ENCODE measurements around the gene MN1. TPM values are rescaled to one million over a fixed set of nuclear protein-coding genes. Genes with fewer than 3 reads are reported as not detected.

Gene MN1
- total RNA-seq, 3 donors from 2014 or later = 2.0 to 4.7 (median 3.2) TPM

GRCh38 chr22:27845644-27846043 lies 44.1 kb upstream of the MN1 start:
- no peaks in the 10 kb centered on the region for H3K36me3 ChIP-seq
- H3K27ac ChIP-seq = no peak overlapping the region
- TF ChIP-seq CTCF (IDR thresholded peaks at IDR 0.05) (no peak), POLR2AphosphoS5 (IDR thresholded peaks at IDR 0.05) (no peak), POLR2A (IDR thresholded peaks at IDR 0.05) (no peak)
- intact Hi-C loops (cut with DNase I; ENCODE audit: low total_unique reads) = no loop called here
- H3K4me1 ChIP-seq = peaks cover 3 to 11% of the 10 kb centered on the region in 2 donors
- no peak overlapping the region for H3K4me3 ChIP-seq
- no peaks in the 10 kb centered on the region for H3K9me3 ChIP-seq
- DNase-seq (ENCODE audit: low spot score in 2 of 2) = no peak
- H3K27me3 ChIP-seq = no peaks in the 10 kb centered on the region

GRCh38 chr22:27844656-27845591 lies 43.4 kb upstream of the MN1 start:
- H3K27me3 ChIP-seq = no peaks in the 10 kb centered on the region
- no peaks in the 10 kb centered on the region for H3K9me3 ChIP-seq
- H3K27ac ChIP-seq = peak overlapping the region; percentile 25 to 54
- peaks cover 3 to 4% of the 10 kb centered on the region in 2 donors for H3K4me1 ChIP-seq
- no peak for DNase-seq (ENCODE audit: low spot score in 2 of 2)
- H3K4me3 ChIP-seq = no peak overlapping the region
- intact Hi-C loops (cut with DNase I; ENCODE audit: low total_unique reads) = no loop called here
- TF ChIP-seq CTCF (IDR thresholded peaks at IDR 0.05) (no peak), POLR2AphosphoS5 (IDR thresholded peaks at IDR 0.05) (no peak), POLR2A (IDR thresholded peaks at IDR 0.05) (no peak)
- no peaks in the 10 kb centered on the region for H3K36me3 ChIP-seq

- DNase-seq (ENCODE audit: low spot score in 2 of 2) = no peak
- intact Hi-C loops (cut with DNase I; ENCODE audit: low total_unique reads) = no loop called here
- no peaks in the 10 kb centered on the region for H3K36me3 ChIP-seq
Measured at GRCh38 chr22:27844256-27844655, 42.7 kb upstream of the MN1 start.

GRCh38 chr22:27843441-27843840 lies 41.9 kb upstream of the MN1 start:
- H3K36me3 ChIP-seq = no peaks in the 10 kb centered on the region
- DNase-seq (ENCODE audit: low spot score in 2 of 2) = no peak
- H3K27me3 ChIP-seq = no peaks in the 10 kb centered on the region
- TF ChIP-seq CTCF (IDR thresholded peaks at IDR 0.05) (no peak), POLR2A (IDR thresholded peaks at IDR 0.05) (no peak), POLR2AphosphoS5 (IDR thresholded peaks at IDR 0.05) (no peak)
- H3K4me3 ChIP-seq = no peak overlapping the region
- H3K9me3 ChIP-seq = no peaks in the 10 kb centered on the region
- no peaks in the 10 kb centered on the region for H3K4me1 ChIP-seq
- intact Hi-C loops (cut with DNase I; ENCODE audit: low total_unique reads) = no loop called here
- peak overlapping the region in 1 of 2 donors; percentile 81 for H3K27ac ChIP-seq

More at GRCh38 chr22:27844256-27844655, 42.7 kb upstream of the MN1 start:
- peak overlapping the region in 1 of 2 donors; percentile 54 for H3K27ac ChIP-seq
- H3K4me1 ChIP-seq = no peaks in the 10 kb centered on the region
- no peak overlapping the region for H3K4me3 ChIP-seq
- TF ChIP-seq POLR2AphosphoS5 (IDR thresholded peaks at IDR 0.05) (no peak), POLR2A (IDR thresholded peaks at IDR 0.05) (no peak), CTCF (IDR thresholded peaks at IDR 0.05) (no peak)
- no peaks in the 10 kb centered on the region for H3K27me3 ChIP-seq
- H3K9me3 ChIP-seq = no peaks in the 10 kb centered on the region

Data from breast epithelium (tissue), 4 donors.